HG02852 (cell line): Measurements from ENCODE around the gene DAD1.
"Not testable (repeated sequence)": the region's sequence is repeated elsewhere in the genome, so short reads cannot be mapped to it uniquely, and the experiment has no call there.

Experiments used
- ATAC-seq: cut with Tn5 transposase; IDR thresholded peaks from one replicate; pipeline ENCODE4 v1.9.1; 2021; ENCODE audit warnings: mild to moderate bottlenecking, moderate library complexity; ENCODE audit not compliant: unreplicated experiment

The DAD1 gene

GRCh38 chr14:22599349-22599748 is 10.3 kb upstream of the DAD1 start:
- ATAC-seq = no peak

GRCh38 chr14:22598896-22599244 is 9.8 kb upstream of the DAD1 start:
- no peak for ATAC-seq

- peak; percentile 84 for ATAC-seq
Observed at GRCh38 chr14:22598099-22598895, 9.3 kb upstream of the DAD1 start, which contains the start of gene ABHD4. TSS of gene ABHD4 (plus strand) at chr14:22598300. CDS start at chr14:22598307, 7 bp downstream.

GRCh38 chr14:22597771-22598098 is 8.7 kb upstream of the DAD1 start:
- ATAC-seq = peak; percentile 32

GRCh38 chr14:22597265-22597664 is 8.2 kb upstream of the DAD1 start:
- no peak for ATAC-seq

GRCh38 chr14:22596354-22596879 is 7.4 kb upstream of the DAD1 start:
- no peak for ATAC-seq

- ATAC-seq = no peak
Observed at GRCh38 chr14:22594156-22594716, 5.2 kb upstream of the DAD1 start.

- ATAC-seq = no peak
Observed at GRCh38 chr14:22593601-22594000, 4.6 kb upstream of the DAD1 start.

GRCh38 chr14:22593189-22593588 is 4.2 kb upstream of the DAD1 start:
- no peak for ATAC-seq

- ATAC-seq = no peak
Observed at GRCh38 chr14:22588526-22589095, 413 bp downstream of the DAD1 start.

GRCh38 chr14:22587677-22588422 is 1.2 kb downstream of the DAD1 start:
- ATAC-seq = not testable (repeated sequence)

- ATAC-seq = no peak
Observed at GRCh38 chr14:22587247-22587646, 1.8 kb downstream of the DAD1 start.

- no peak for ATAC-seq
Observed at GRCh38 chr14:22583994-22584393, 5.0 kb downstream of the DAD1 start.

- ATAC-seq = no peak
Observed at GRCh38 chr14:22580625-22581024, 8.4 kb downstream of the DAD1 start.

GRCh38 chr14:22579881-22580280 is 9.1 kb downstream of the DAD1 start:
- no peak for ATAC-seq

GRCh38 chr14:22579236-22579635 is 9.8 kb downstream of the DAD1 start:
- no peak for ATAC-seq

- ATAC-seq = no peak
Observed at GRCh38 chr14:22577334-22577908, 11.6 kb downstream of the DAD1 start.

GRCh38 chr14:22573804-22574203 is 15.2 kb downstream of the DAD1 start:
- no peak for ATAC-seq

GRCh38 chr14:22572562-22573058 is 16.4 kb downstream of the DAD1 start:
- ATAC-seq = no peak

- peak; percentile 56 for ATAC-seq
Observed at GRCh38 chr14:22570132-22570949, 18.7 kb downstream of the DAD1 start.
